ENCODE data around the gene TMEM235. TPM values are rescaled to one million over a fixed set of nuclear protein-coding genes. Genes with fewer than 3 reads are reported as not detected.

TMEM235 gene
- total RNA-seq, 1 experiment from 2014 or later, result not detected

DNA sequence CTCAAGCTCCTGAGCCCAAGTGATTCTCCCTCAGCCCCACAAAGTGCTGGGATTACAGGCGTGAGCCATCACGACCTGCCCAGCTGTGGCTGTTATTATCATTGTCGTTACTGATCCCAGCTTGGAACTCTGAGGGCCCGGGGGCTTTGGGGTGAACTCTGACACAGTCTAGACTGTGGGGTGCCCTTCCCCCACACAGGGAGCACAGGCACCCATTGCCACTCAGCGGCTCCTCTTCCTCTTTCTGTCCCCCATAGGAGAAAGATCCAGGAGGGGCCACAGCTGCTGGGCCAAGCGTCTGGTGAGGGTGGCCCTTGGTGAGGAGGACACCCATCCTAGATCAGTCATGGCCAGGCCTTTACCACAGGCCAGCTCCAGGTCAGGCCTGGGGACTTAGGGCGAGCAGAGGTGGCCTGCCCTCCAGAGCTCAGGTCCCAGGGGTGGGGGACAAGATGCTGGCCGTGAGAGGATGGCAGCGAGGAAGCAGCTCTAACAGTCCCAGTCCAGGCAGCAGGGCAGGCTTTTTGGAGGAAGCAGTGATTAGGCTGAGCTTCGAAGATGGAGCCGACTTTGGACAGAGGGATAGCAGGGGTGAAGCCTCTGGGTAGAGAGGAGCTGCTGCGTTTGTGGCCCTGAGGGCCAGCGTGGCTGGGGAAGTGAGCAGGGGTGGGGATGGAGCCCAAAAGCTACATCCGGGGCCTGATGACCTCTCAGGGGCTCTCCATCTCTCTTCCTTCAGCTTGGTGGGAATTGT, 24.7 kb downstream of the TMEM235 start:
- no peaks in the 10 kb centered on the region for H3K36me3 Mint-ChIP-seq (ENCODE audit: insufficient read depth, unreplicated experiment)
- ChIA-PET CTCF (interaction anchor here (1.1 to 1.3 kb wide), 2 partner anchors 53 to 165 kb away, joined by 4 to 5 read pairs; no protein-coding TSS in a partner anchor), POLR2A (interaction anchor here (1.7 kb wide), 1 partner anchor 17 kb away, joined by 3 read pairs; no protein-coding TSS in a partner anchor)
- intact Hi-C loops (cut with micrococcal nuclease), result no loop called here
- H3K4me3 Mint-ChIP-seq (ENCODE audit: unreplicated experiment), result no peak overlapping the region
- no TSS peak for BruUV-seq (replicated peaks)
- peaks cover 7% of the 10 kb centered on the region for H3K9me3 Mint-ChIP-seq (ENCODE audit: unreplicated experiment)
- H3K27me3 Mint-ChIP-seq (ENCODE audit: insufficient read depth, unreplicated experiment), result no peaks in the 10 kb centered on the region
- TF ChIP-seq, protein P1, sequence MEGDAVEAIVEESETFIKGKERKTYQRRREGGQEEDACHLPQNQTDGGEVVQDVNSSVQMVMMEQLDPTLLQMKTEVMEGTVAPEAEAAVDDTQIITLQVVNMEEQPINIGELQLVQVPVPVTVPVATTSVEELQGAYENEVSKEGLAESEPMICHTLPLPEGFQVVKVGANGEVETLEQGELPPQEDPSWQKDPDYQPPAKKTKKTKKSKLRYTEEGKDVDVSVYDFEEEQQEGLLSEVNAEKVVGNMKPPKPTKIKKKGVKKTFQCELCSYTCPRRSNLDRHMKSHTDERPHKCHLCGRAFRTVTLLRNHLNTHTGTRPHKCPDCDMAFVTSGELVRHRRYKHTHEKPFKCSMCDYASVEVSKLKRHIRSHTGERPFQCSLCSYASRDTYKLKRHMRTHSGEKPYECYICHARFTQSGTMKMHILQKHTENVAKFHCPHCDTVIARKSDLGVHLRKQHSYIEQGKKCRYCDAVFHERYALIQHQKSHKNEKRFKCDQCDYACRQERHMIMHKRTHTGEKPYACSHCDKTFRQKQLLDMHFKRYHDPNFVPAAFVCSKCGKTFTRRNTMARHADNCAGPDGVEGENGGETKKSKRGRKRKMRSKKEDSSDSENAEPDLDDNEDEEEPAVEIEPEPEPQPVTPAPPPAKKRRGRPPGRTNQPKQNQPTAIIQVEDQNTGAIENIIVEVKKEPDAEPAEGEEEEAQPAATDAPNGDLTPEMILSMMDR (IDR thresholded peaks at IDR 0.05; ENCODE audit: unreplicated experiment), result no peak
- no peak overlapping the region for H3K27ac Mint-ChIP-seq (ENCODE audit: low read depth, unreplicated experiment)
- no peak for DNase-seq (ENCODE audit: unreplicated experiment)
- H3K4me1 Mint-ChIP-seq (ENCODE audit: insufficient read depth, unreplicated experiment), result peaks cover 6% of the 10 kb centered on the region

DNA sequence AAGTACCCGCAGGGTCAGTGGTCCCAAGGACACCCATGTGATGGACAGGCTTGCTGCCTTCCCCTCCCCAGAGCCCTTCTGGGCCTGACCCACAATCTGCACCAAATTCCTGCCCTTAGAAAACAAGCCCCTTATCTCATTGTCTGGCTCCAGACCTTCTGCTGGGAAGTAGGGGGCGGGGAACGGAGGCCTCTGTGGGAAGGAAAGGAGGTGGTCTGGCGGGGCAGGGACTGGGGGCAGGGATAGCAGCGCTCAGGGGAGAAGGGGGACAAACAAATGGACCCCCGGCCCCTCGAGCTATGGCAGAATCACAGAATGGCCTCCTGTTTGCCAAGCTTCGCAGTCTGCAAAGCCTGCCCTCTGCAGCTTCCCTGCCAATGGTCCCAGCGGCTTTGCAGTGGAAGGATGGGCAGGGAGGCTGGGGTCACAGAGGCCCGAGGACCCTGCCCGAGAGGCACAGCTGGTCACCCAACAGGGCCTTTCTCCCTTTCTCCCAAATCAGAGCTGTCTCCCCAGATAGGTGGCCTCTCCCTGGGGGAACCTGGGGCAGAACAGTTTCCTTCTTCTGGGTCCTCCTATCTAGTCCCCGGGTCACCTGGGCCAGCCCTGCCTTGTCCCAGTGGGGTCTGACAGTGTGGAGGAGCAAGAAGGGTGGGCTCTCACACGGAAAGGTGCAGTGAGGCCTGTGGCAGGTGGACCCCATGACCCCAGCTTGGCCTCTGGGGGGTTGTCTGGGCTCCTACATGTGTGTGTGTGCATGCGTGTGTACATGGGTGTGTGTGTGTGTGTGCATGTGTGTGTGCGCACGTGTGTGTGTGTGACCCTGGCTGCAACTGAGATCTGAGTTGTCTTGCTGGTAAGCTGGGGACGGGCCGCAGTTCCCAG, 25.5 kb downstream of the TMEM235 start:
- ChIA-PET POLR2A (interaction anchor here (1.7 kb wide), 1 partner anchor 16 kb away, joined by 3 read pairs; no protein-coding TSS in a partner anchor), CTCF (interaction anchor here (1.1 kb wide), 1 partner anchor 54 kb away, joined by 4 read pairs; no protein-coding TSS in a partner anchor)
- no peak overlapping the region for H3K27ac Mint-ChIP-seq (ENCODE audit: low read depth, unreplicated experiment)
- H3K36me3 Mint-ChIP-seq (ENCODE audit: insufficient read depth, unreplicated experiment), result no peaks in the 10 kb centered on the region
- no peaks in the 10 kb centered on the region for H3K27me3 Mint-ChIP-seq (ENCODE audit: insufficient read depth, unreplicated experiment)
- TF ChIP-seq, protein P1 (IDR thresholded peaks at IDR 0.05; ENCODE audit: unreplicated experiment), result no peak
- intact Hi-C loops (cut with micrococcal nuclease), result no loop called here
- BruUV-seq (replicated peaks), result no TSS peak
- peaks cover 7% of the 10 kb centered on the region for H3K9me3 Mint-ChIP-seq (ENCODE audit: unreplicated experiment)
- DNase-seq (ENCODE audit: unreplicated experiment), result no peak
- no peak overlapping the region for H3K4me3 Mint-ChIP-seq (ENCODE audit: unreplicated experiment)
- peaks cover 6% of the 10 kb centered on the region for H3K4me1 Mint-ChIP-seq (ENCODE audit: insufficient read depth, unreplicated experiment)

DNA sequence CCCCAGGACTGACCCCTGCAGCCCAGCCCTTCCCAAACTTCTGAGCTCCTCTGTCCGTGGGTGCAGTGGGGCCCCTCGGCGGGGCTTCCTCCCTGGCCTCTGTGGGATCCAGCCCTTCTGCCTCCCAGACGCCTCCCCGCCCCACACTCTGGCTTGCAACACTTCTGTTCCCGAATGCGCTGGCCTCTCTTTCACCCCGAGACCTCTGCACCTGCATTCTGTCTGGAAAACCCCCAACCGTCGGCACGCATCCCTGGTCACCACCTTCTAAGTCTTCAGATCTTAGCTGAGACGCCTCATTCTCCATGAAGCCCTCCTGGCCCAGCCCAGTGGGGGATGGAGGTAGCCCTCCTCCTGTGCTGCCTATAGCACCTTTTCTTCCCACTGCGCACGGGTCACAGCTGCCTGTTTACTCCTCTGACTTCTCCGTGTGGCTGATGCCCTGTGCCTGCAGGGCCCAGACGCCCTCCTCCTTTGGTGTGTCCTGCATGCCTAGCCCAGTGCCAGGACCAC, 26.4 kb downstream of the TMEM235 start:
- Mint-ChIP-seq H3K27me3 (ENCODE audit: insufficient read depth, unreplicated experiment) (no peaks in the 10 kb centered on the region), H3K4me1 (ENCODE audit: insufficient read depth, unreplicated experiment) (peaks cover 6% of the 10 kb centered on the region), H3K9me3 (ENCODE audit: unreplicated experiment) (peaks cover 7% of the 10 kb centered on the region), H3K36me3 (ENCODE audit: insufficient read depth, unreplicated experiment) (no peaks in the 10 kb centered on the region), H3K27ac (ENCODE audit: low read depth, unreplicated experiment) (no peak overlapping the region), H3K4me3 (ENCODE audit: unreplicated experiment) (no peak overlapping the region)
- no TSS peak for BruUV-seq (replicated peaks)
- POLR2A ChIA-PET, result interaction anchor here (1.7 kb wide), 1 partner anchor 15 kb away, joined by 3 read pairs; no protein-coding TSS in a partner anchor
- DNase-seq (ENCODE audit: unreplicated experiment), result no peak
- CTCF ChIA-PET, result interaction anchor here (0.6 to 1.7 kb wide), 3 partner anchors 9 to 173 kb away, joined by 3 to 5 read pairs (median 3); no protein-coding TSS in a partner anchor
- TF ChIP-seq, protein P1 (IDR thresholded peaks at IDR 0.05; ENCODE audit: unreplicated experiment), result no peak
- intact Hi-C loops (cut with micrococcal nuclease), result no loop called here
